Adrenal gland (tissue), 5 donors: ENCODE measurements around the gene RAD52.

Experiments used
- CTCF ChIP-seq, 6 experiments: fragments of 450-650 bp in 4 of 6; fragments of 200-600 bp in 2 of 6; sonication (generic) in 1 of 6; IDR thresholded peaks; 1 replicate in 5 of 6; 2 replicates in 1 of 6; pipeline versions ENCODE4 v1.5.1 to v1.8.0; 2016 to 2021; ENCODE audit warnings: antibody characterized with exemption in 6 of 6, mild to moderate bottlenecking in 2 of 6, moderate library complexity in 1 of 6
- POLR2A ChIP-seq, 2 donors: fragments of 450-650 bp; IDR thresholded peaks; one replicate each; pipeline ENCODE4 v1.6.1; 2017; ENCODE audit warnings: antibody characterized with exemption in 2 of 2, mild to moderate bottlenecking in 2 of 2, moderate library complexity in 1 of 2
- donor health status: DM: no; HTN: no; CAD: no.

- TF ChIP-seq CTCF (IDR thresholded peaks at IDR 0.05) (no peak), POLR2A (IDR thresholded peaks at IDR 0.05) (no peak)
Measured at GRCh38 chr12:981961-982360, 32.5 kb upstream of the RAD52 start.
